K562 (cell line): ENCODE data around the gene MRPL48. TPM values are rescaled to one million over a fixed set of nuclear protein-coding genes. Genes with fewer than 3 reads are reported as not detected.

Source experiments
- ETV1 ChIP-seq: fragments of 450-650 bp; conservative IDR thresholded peaks from 2 replicates; pipeline ENCODE4 v1.6.1; 2016; ENCODE audit warnings: missing genetic modification characterization, control low read depth, low read depth, missing compliant biosample characterization
- EZH2 ChIP-seq: IDR thresholded peaks from 2 replicates; pipeline ENCODE4 v1.6.1; 2012; ENCODE audit warnings: low read depth, mild to moderate bottlenecking, inconsistent platforms, low read length, borderline replicate concordance
- FIP1L1 ChIP-seq: fragments of 200-400 bp; formaldehyde crosslinking; IDR thresholded peaks from 2 replicates; pipeline ENCODE4 v1.6.1; 2018; ENCODE audit warnings: mild to moderate bottlenecking, low read depth, low read length; ENCODE audit not compliant: poor library complexity, severe bottlenecking
- GATA2 ChIP-seq: sonication (generic); formaldehyde crosslinking; IDR thresholded peaks from 2 replicates; pipeline ENCODE4 v1.4.0; 2020; ENCODE audit warnings: mild to moderate bottlenecking, missing genetic modification reagents
- GTF2F1 ChIP-seq: IDR thresholded peaks from 2 replicates; pipeline ENCODE4 v1.6.1; 2011; ENCODE audit warnings: low read depth, low read length, improper control_type of control experiment
- JUNB ChIP-seq: fragments of 450-650 bp; formaldehyde crosslinking; conservative IDR thresholded peaks from 2 replicates; pipeline ENCODE4 v1.4.0; 2020; ENCODE audit warnings: mild to moderate bottlenecking
- KDM1A ChIP-seq, 2 experiments: fragments of 450-650 bp; IDR thresholded peaks; 2 replicates each; pipeline ENCODE4 v1.6.1; 2016; ENCODE audit warnings: mild to moderate bottlenecking in 2 of 2
- MTA2 ChIP-seq: fragments of 450-650 bp; IDR thresholded peaks from 2 replicates; pipeline ENCODE4 v1.6.1; 2016; ENCODE audit warnings: low read depth
- MYC ChIP-seq, 2 experiments: fragments of 250-450 bp in 1 of 2; sonication (Bioruptor Pico) in 1 of 2; IDR thresholded peaks; 2 replicates each; pipeline versions ENCODE4 v1.5.1 to v1.6.1; 2012 to 2021; ENCODE audit warnings: low read depth in 2 of 2, borderline replicate concordance in 1 of 2, improper control_type of control experiment in 1 of 2, low read length in 1 of 2, mild to moderate bottlenecking in 1 of 2, moderate library complexity in 1 of 2
- NR1H2 ChIP-seq: sonication (generic); formaldehyde crosslinking; IDR thresholded peaks from 2 replicates; pipeline ENCODE4 v1.4.0; 2020; ENCODE audit warnings: mild to moderate bottlenecking, missing genetic modification reagents
- NRF1 ChIP-seq, 2 experiments: fragments of 450-650 bp; IDR thresholded peaks in 1 of 2; conservative IDR thresholded peaks in 1 of 2; 2 replicates each; pipeline ENCODE4 v1.6.1; 2014; ENCODE audit warnings: mild to moderate bottlenecking in 2 of 2
- POLR2AphosphoS2 ChIP-seq: IDR thresholded peaks from 2 replicates; pipeline ENCODE4 v1.6.1; 2012; ENCODE audit warnings: low read length, improper control_type of control experiment
- POLR2AphosphoS5 ChIP-seq: IDR thresholded peaks from 2 replicates; pipeline ENCODE4 v1.6.1; 2011; ENCODE audit warnings: mild to moderate bottlenecking, low read depth, low read length, moderate library complexity; ENCODE audit not compliant: control insufficient read depth, insufficient read depth
- RB1 ChIP-seq: fragments of 450-650 bp; IDR thresholded peaks from 2 replicates; pipeline ENCODE4 v1.6.1; 2017; ENCODE audit warnings: low read depth, mild to moderate bottlenecking
- SMAD1 ChIP-seq: fragments of 150-350 bp; IDR thresholded peaks from 2 replicates; pipeline ENCODE4 v1.6.1; 2014; ENCODE audit warnings: low read length, low read depth; ENCODE audit not compliant: partially characterized antibody
- TBP ChIP-seq: optimal IDR thresholded peaks from 2 replicates; pipeline ENCODE3; 2011; ENCODE audit warnings: low read depth, low read length, improper control_type of control experiment
- ZFX ChIP-seq: sonication (generic); formaldehyde crosslinking; IDR thresholded peaks from 2 replicates; pipeline ENCODE4 v1.8.0; 2022; ENCODE audit warnings: mild to moderate bottlenecking, missing genetic modification reagents, moderate library complexity
- ZKSCAN8 ChIP-seq: fragments of 200-800 bp; sonication (Bioruptor generic); IDR thresholded peaks from 2 replicates; pipeline ENCODE4 v1.6.1; 2016; ENCODE audit warnings: missing genetic modification characterization, missing compliant biosample characterization
- ZNF232 ChIP-seq: sonication (generic); formaldehyde crosslinking; IDR thresholded peaks from 2 replicates; pipeline ENCODE4 v1.8.0; 2022; ENCODE audit warnings: mild to moderate bottlenecking, missing genetic modification reagents
- ZNF274 ChIP-seq: IDR thresholded peaks from 2 replicates; pipeline ENCODE4 v1.6.1; 2011; ENCODE audit warnings: low read depth, mild to moderate bottlenecking, low read length, moderate library complexity, borderline replicate concordance
- ZNF324 ChIP-seq: fragments of 250-450 bp; sonication (Bioruptor Pico); IDR thresholded peaks from 2 replicates; pipeline ENCODE4 v1.4.0; 2020; ENCODE audit warnings: mild to moderate bottlenecking
- ZNF668 ChIP-seq: fragments of 250-450 bp; sonication (Bioruptor Pico); IDR thresholded peaks from 2 replicates; pipeline ENCODE4 v1.8.0; 2022; ENCODE audit warnings: mild to moderate bottlenecking, inconsistent platforms
- polyA plus RNA-seq, 8 experiments: library from polyadenylated mRNA; depleted of rRNA in 4 of 8; stranded (reverse) in 5 of 8; unstranded in 3 of 8; fragments of >200 nt; fragmentation: Nextera tagmentation in 2 of 8; fragmentation: Illumina TruSeq in 1 of 8; extraction: Ambion mirVana in 2 of 8; extraction: Trizol in 1 of 8; gene quantifications; 2 replicates each; pipeline versions ENCODE4 v1.2.1 to v1.2.3, GENCODE V29; 2011 to 2014; ENCODE audit warnings: inconsistent platforms in 1 of 8, missing spikeins in 1 of 8
- total RNA-seq, 7 experiments: library from RNA; depleted of rRNA in 6 of 7; stranded (reverse); fragments of >200 nt in 6 of 7; fragmentation: Illumina TruSeq in 2 of 7; extraction: Trizol in 2 of 7; gene quantifications; 2 replicates each; pipeline versions ENCODE4 v1.2.1 to v1.2.3, GENCODE V29; 2011 to 2021; ENCODE audit warnings: low replicate concordance in 1 of 7
- TF ChIP-seq, protein P1 (sequence below): sonication (generic); formaldehyde crosslinking; IDR thresholded peaks from 2 replicates; pipeline ENCODE4 v1.8.1; 2023; ENCODE audit warnings: mild to moderate bottlenecking, missing genetic modification reagents, moderate library complexity
- TF ChIP-seq, protein P2 (sequence below): sonication (generic); formaldehyde crosslinking; IDR thresholded peaks from 2 replicates; pipeline ENCODE4 v1.8.0; 2022; ENCODE audit warnings: mild to moderate bottlenecking, missing genetic modification reagents
- TF ChIP-seq, protein P3 (sequence below), 2 experiments: fragments of 450-650 bp in 1 of 2; sonication (generic) in 1 of 2; formaldehyde crosslinking in 1 of 2; IDR thresholded peaks in 1 of 2; conservative IDR thresholded peaks in 1 of 2; 2 replicates each; pipeline versions ENCODE4 v1.6.1 to v1.8.1; 2016 to 2023; ENCODE audit warnings: mild to moderate bottlenecking in 2 of 2, moderate library complexity in 2 of 2, inconsistent platforms in 1 of 2, missing genetic modification reagents in 1 of 2

MRPL48 gene
- total and polyA plus RNA-seq, 9 of the 15 experiments (the other 6 are each of a cell fraction or from before 2014, with no cell fraction given), result 66.0 to 237 (median 104) TPM

DNA sequence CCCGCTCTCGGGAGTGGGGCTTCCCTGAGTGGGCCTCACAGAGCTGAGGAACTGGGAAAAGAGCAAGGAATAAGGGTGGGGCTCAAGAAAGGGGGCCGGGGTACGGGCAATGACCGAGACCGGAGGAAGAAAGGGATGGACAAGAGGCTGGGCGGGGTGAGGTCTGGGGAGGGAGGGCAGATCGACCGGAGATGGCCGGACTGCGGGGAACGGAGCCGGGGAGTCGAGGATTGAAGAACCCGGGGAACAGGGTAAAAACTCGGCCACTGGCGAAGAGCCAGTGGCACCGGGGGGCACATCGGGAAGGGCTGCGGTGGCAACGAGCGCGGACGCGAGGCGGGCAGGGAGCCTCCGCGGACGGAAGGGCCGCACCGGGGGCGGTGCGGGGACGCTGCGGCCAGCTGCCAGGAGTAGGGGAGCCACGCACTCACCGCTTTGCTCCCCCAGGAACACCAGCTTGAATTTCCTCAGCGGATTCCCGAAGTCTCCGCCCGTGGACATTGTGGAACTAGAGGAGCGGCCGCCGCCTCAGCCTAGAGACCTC is 27.5 kb upstream of the MRPL48 start (continued):
- TF ChIP-seq, protein P1, sequence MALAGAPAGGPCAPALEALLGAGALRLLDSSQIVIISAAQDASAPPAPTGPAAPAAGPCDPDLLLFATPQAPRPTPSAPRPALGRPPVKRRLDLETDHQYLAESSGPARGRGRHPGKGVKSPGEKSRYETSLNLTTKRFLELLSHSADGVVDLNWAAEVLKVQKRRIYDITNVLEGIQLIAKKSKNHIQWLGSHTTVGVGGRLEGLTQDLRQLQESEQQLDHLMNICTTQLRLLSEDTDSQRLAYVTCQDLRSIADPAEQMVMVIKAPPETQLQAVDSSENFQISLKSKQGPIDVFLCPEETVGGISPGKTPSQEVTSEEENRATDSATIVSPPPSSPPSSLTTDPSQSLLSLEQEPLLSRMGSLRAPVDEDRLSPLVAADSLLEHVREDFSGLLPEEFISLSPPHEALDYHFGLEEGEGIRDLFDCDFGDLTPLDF (CRISPR knock-in tag), result no peak
- TF ChIP-seq, protein P2, sequence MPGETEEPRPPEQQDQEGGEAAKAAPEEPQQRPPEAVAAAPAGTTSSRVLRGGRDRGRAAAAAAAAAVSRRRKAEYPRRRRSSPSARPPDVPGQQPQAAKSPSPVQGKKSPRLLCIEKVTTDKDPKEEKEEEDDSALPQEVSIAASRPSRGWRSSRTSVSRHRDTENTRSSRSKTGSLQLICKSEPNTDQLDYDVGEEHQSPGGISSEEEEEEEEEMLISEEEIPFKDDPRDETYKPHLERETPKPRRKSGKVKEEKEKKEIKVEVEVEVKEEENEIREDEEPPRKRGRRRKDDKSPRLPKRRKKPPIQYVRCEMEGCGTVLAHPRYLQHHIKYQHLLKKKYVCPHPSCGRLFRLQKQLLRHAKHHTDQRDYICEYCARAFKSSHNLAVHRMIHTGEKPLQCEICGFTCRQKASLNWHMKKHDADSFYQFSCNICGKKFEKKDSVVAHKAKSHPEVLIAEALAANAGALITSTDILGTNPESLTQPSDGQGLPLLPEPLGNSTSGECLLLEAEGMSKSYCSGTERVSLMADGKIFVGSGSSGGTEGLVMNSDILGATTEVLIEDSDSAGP (CRISPR knock-in tag), result 0 out of 2 replicates have a peak, but pooled peaks have one; percentile 10
- TF ChIP-seq GTF2F1, result no peak
- no peak for TF ChIP-seq TBP
- TF ChIP-seq, protein P3, sequence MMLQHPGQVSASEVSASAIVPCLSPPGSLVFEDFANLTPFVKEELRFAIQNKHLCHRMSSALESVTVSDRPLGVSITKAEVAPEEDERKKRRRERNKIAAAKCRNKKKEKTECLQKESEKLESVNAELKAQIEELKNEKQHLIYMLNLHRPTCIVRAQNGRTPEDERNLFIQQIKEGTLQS (IDR thresholded peaks at IDR 0.05), result no peak
- TF ChIP-seq, protein P3 (CRISPR knock-in tag; conservative IDR thresholded peaks at IDR 0.05), result no peak
- TF ChIP-seq ZNF324 (CRISPR knock-in tag), result no peak
- TF ChIP-seq ZNF232 (CRISPR knock-in tag), result 0 out of 2 replicates have a peak, but pooled peaks have one; percentile 81
- no peak for TF ChIP-seq POLR2AphosphoS2
- no peak for TF ChIP-seq NR1H2 (CRISPR knock-in tag)
- TF ChIP-seq GATA2, result no peak
- TF ChIP-seq ETV1 (tag), result 0 out of 2 replicates have a peak, but pooled peaks have one; percentile 15
- TF ChIP-seq KDM1A (IDR thresholded peaks at IDR 0.05), result 0 out of 4 replicates have a peak, but pooled peaks of 1 of the 2 experiments have one; percentile 21
- TF ChIP-seq POLR2AphosphoS5, result no peak
- peak; percentile 33; the same call in 1 of the 2 replicates for TF ChIP-seq RB1
- no peak for TF ChIP-seq EZH2
- TF ChIP-seq NRF1 (conservative IDR thresholded peaks at IDR 0.05 in 1 of 2, IDR thresholded peaks at IDR 0.05 in 1 of 2), result no peak
- TF ChIP-seq JUNB (CRISPR knock-in tag), result no peak
- no peak; the same call in 1 of the 2 replicates for TF ChIP-seq ZFX (CRISPR knock-in tag)
- TF ChIP-seq ZKSCAN8, result no peak
- TF ChIP-seq ZNF668 (CRISPR knock-in tag), result no peak
- no peak for TF ChIP-seq SMAD1
- TF ChIP-seq MYC (IDR thresholded peaks at IDR 0.05; ENCODE audit: low read depth, low read length), result no peak
- TF ChIP-seq MYC (CRISPR knock-in tag; IDR thresholded peaks at IDR 0.05; ENCODE audit: borderline replicate concordance, low read depth), result no peak
- TF ChIP-seq MTA2, result no peak
- TF ChIP-seq ZNF274, result no peak
- peak; percentile 12 for TF ChIP-seq FIP1L1
